Measurements from ENCODE around the gene CCNH.

GRCh38 chr5:87347272-87347671 lies 65.5 kb downstream of the CCNH start:
- TF ChIP-seq CTCF (IDR thresholded peaks at IDR 0.05; ENCODE audit: low read depth, low read length) (no peak), POLR2A (IDR thresholded peaks at IDR 0.05; ENCODE audit: extremely low read depth, insufficient read length) (no peak), MYC (IDR thresholded peaks at IDR 0.05; ENCODE audit: low read depth, low read length) (no peak)
